Measurements from ENCODE around the gene TRIM9. TPM values are rescaled to one million over a fixed set of nuclear protein-coding genes. Genes with fewer than 3 reads are reported as not detected.

TRIM9 gene
- total RNA-seq, 2 donors from 2014 or later, result 0.44 to 1.3 TPM

DNA sequence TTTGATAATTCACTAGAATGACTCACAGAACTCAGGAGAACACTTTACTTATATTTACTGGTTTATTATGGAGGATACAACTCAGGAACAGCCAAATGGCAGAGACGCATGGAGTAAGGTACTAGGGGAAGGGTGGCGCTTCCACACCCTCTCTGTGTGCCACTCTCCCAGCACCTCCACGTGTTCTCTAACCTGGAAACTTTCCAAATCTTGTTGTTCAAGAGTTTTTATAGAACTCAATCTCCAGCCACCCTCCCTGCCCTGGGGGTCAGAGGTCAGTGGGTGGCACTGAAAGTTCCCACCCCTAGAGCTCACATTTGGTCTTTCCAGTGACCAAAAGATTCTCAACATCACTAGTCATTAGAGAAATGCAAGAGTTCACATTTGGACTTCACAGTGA is 13.2 kb downstream of the TRIM9 start:
- Histone ChIP-seq H3K4me3 (no peak overlapping the region), H3K4me1 (no peaks in the 10 kb centered on the region), H3K9me3 (no peaks in the 10 kb centered on the region), H3K36me3 (no peaks in the 10 kb centered on the region), H3K27me3 (no peaks in the 10 kb centered on the region), H3K27ac (no peak overlapping the region)
- no peak for DNase-seq (ENCODE audit: low spot score)
- TF ChIP-seq, protein P1, sequence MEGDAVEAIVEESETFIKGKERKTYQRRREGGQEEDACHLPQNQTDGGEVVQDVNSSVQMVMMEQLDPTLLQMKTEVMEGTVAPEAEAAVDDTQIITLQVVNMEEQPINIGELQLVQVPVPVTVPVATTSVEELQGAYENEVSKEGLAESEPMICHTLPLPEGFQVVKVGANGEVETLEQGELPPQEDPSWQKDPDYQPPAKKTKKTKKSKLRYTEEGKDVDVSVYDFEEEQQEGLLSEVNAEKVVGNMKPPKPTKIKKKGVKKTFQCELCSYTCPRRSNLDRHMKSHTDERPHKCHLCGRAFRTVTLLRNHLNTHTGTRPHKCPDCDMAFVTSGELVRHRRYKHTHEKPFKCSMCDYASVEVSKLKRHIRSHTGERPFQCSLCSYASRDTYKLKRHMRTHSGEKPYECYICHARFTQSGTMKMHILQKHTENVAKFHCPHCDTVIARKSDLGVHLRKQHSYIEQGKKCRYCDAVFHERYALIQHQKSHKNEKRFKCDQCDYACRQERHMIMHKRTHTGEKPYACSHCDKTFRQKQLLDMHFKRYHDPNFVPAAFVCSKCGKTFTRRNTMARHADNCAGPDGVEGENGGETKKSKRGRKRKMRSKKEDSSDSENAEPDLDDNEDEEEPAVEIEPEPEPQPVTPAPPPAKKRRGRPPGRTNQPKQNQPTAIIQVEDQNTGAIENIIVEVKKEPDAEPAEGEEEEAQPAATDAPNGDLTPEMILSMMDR (IDR thresholded peaks at IDR 0.05), result no peak

DNA sequence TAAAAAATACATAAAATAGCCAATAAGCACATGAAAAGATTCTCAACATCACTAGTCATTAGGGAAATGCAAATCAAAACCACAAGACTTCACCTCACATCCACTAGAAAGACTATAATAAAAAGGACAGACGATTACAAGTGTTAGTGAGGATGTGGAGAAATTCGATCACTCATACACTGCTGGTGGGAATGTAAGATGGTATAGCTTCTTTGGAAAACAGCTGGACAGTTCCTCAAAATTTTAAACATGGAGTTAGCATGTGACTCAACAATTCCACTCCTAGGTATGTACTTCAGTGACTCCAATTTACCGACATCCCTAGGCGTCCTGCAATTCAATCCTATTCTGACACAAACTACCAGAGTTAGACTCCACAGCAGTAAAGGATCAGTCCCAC is 13.7 kb downstream of the TRIM9 start:
- no peaks in the 10 kb centered on the region for H3K4me1 ChIP-seq
- no peaks in the 10 kb centered on the region for H3K27me3 ChIP-seq
- H3K4me3 ChIP-seq, result no peak overlapping the region
- H3K36me3 ChIP-seq, result no peaks in the 10 kb centered on the region
- no peak for DNase-seq (ENCODE audit: low spot score)
- TF ChIP-seq, protein P1 (IDR thresholded peaks at IDR 0.05), result no peak
- no peak overlapping the region for H3K27ac ChIP-seq
- H3K9me3 ChIP-seq, result no peaks in the 10 kb centered on the region

DNA sequence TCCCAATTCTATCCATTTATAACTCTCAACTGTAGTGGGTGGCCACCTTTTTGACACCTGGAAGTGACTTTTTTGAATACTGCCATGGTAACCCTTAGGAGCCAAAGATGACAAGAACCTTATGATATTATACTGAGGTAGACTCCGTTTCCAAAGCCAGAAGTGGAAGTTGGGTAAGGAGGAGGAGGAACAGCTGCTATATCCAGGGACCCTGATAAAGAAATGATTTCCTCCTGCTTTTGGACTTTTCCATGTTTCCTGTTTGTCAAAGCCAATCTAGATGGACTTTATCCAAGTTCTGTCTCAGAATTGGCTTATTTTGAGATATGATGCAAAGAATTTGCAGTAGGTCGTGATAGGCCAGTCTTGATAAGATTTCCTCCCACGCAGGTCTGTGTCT is 14.3 kb downstream of the TRIM9 start:
- TF ChIP-seq, protein P1 (IDR thresholded peaks at IDR 0.05), result no peak
- Histone ChIP-seq H3K36me3 (no peaks in the 10 kb centered on the region), H3K4me1 (no peaks in the 10 kb centered on the region), H3K9me3 (no peaks in the 10 kb centered on the region), H3K27me3 (no peaks in the 10 kb centered on the region), H3K4me3 (no peak overlapping the region), H3K27ac (no peak overlapping the region)
- DNase-seq (ENCODE audit: low spot score), result no peak

DNA sequence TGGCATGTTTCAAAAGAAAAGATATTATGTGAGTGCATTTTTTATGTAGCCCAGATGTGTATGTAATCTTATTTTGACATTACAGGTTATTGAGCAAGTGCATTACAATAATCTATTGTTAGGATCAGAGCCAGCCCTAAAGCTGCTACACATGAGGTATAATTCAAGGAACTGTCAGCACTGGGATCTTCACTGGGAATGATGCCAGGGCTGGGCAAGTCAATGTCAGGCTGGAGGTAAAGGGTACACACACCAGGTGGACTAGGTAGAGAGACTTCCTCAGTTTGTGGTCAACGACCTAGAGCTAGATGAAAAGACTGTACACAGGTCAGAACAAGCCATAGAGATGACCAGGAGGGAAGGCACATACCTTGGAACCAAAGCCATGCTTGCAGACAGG is 15.4 kb downstream of the TRIM9 start:
- H3K36me3 ChIP-seq, result no peaks in the 10 kb centered on the region
- H3K9me3 ChIP-seq, result no peaks in the 10 kb centered on the region
- H3K4me3 ChIP-seq, result no peak overlapping the region
- TF ChIP-seq, protein P1 (IDR thresholded peaks at IDR 0.05), result no peak
- DNase-seq (ENCODE audit: low spot score), result no peak
- H3K27me3 ChIP-seq, result no peaks in the 10 kb centered on the region
- H3K4me1 ChIP-seq, result no peaks in the 10 kb centered on the region
- no peak overlapping the region for H3K27ac ChIP-seq

DNA sequence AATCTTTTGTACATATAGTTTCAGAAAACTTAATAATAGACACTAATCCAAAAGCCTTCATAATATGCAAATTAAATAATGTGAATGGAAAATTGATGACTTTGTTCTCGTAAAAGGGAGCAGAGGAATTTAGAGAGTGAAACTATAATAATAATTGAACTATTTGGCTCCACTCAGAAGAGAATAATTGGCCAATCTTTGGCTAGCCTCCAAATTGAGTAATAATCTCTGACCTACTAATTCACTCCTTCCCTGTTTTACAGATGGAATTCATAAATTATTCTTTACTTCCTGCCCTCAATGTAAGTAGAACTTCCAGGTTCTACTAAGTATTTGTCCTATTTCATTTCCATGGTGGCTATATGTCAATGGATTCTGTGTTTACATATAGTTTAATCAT is 15.8 kb downstream of the TRIM9 start:
- H3K27me3 ChIP-seq, result no peaks in the 10 kb centered on the region
- TF ChIP-seq, protein P1 (IDR thresholded peaks at IDR 0.05), result no peak
- H3K4me3 ChIP-seq, result no peak overlapping the region
- no peak for DNase-seq (ENCODE audit: low spot score)
- H3K9me3 ChIP-seq, result no peaks in the 10 kb centered on the region
- H3K27ac ChIP-seq, result no peak overlapping the region
- no peaks in the 10 kb centered on the region for H3K4me1 ChIP-seq
- no peaks in the 10 kb centered on the region for H3K36me3 ChIP-seq

DNA sequence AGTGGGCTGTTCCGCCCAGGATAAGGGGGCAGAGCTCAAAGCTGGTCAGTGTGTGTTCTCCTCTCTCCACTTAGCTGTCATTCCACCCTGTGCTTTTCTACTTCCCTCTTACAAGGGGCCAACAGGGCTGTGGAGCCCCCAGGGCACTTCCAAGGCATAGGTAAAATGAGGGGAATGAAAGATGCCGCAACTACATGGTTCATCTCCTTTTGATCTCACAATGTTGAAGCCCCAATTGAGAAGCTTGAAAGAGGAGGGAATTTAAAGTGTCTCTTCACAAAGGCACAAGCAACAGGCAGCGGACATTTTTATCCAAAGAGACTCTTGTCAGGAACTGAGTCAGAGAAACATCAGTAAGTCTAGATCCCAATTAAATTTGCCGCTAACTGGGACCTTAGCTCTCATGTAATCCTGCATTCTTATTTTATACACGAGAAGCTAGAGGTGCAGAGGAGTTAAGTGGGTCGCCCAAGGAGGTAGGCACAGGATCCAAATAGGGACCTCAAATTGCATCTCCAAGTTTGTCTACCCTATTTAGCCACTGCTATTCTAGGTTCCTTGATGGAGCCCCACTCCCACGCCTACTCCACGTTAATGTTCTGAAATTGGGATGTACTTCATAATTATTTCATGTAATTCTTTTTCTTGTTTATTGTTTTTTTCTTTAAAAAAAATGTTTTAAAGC is 20.1 kb downstream of the TRIM9 start:
- H3K36me3 ChIP-seq, result no peaks in the 10 kb centered on the region
- H3K27me3 ChIP-seq, result no peaks in the 10 kb centered on the region
- H3K27ac ChIP-seq, result no peak overlapping the region
- H3K4me3 ChIP-seq, result no peak overlapping the region
- DNase-seq (ENCODE audit: low spot score), result no peak
- no peaks in the 10 kb centered on the region for H3K4me1 ChIP-seq
- peaks cover 0 to 5% of the 10 kb centered on the region in 2 donors for H3K9me3 ChIP-seq
- TF ChIP-seq, protein P1 (IDR thresholded peaks at IDR 0.05), result no peak

All from right atrium auricular region (tissue), 2 donors.